Measurements from ENCODE around the gene EYS. TPM values are rescaled to one million over a fixed set of nuclear protein-coding genes. Genes with fewer than 3 reads are reported as not detected.

The EYS gene
- total and polyA plus RNA-seq, 9 of the 15 experiments (the other 6 are each of a cell fraction or from before 2014, with no cell fraction given) = 0.03 to 0.36 (median 0.10) TPM; not detected in 2

DNA sequence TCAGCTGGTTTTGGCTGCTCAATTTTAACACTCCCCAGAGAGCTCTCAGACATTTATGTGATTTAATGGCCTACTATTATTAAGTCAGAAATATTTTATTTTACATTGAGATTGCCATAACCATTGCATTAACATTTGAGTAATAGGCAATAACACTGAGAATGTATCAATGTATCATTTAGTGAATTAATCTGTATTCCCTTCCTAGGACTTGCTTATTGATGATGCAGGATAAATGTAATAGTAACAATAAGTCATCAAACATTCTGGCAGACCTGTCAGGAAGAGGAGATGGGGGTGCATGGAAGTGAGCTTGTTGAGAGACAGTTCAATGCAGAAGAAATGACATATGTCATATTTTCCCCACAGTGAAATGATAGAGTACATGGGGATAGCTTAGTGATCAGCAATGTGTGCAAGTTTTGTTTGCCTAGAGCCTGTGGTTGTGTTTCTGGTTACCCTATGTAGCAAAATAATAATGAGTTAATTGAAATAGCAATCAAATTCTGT, 458.9 kb downstream of the EYS start:
- Histone ChIP-seq H3K4me2 (ENCODE audit: insufficient read depth, low read length) (no peak overlapping the region), H3K9me3 (replicated peaks; ENCODE audit: control insufficient read depth, insufficient read depth, low read depth, low read length) (no peaks in the 10 kb centered on the region), H2AFZ (ENCODE audit: low read depth, low read length) (no peak overlapping the region), H3K4me1 (replicated peaks in 1 of 2; ENCODE audit: control insufficient read depth in 2 of 2, insufficient read depth in 2 of 2, low read length in 2 of 2) (no peaks in the 10 kb centered on the region), H3K36me3 (ENCODE audit: control insufficient read depth, insufficient read depth, low read length) (no peaks in the 10 kb centered on the region), H3K27me3 (ENCODE audit: control insufficient read depth in 2 of 2, insufficient read depth in 2 of 2, low read length in 2 of 2) (no peaks in the 10 kb centered on the region), H3K4me3 (no peak overlapping the region), H3K27ac (ENCODE audit: extremely low read depth, low read depth, low read length) (no peak overlapping the region), H3K9me1 (ENCODE audit: control insufficient read depth, insufficient read depth, low read length) (no peaks in the 10 kb centered on the region), H4K20me1 (replicated peaks; ENCODE audit: control insufficient read depth, insufficient read depth, low read length) (no peaks in the 10 kb centered on the region), H3K9ac (ENCODE audit: insufficient read depth in 1 of 2, low read depth in 2 of 2, low read length in 2 of 2) (no peak overlapping the region), H3K79me2 (ENCODE audit: control insufficient read depth, insufficient read depth, low read length) (no peaks in the 10 kb centered on the region)
- no TSS peak for BruUV-seq (replicated peaks)
- ChIA-PET CTCF (ENCODE audit: low intra/inter-chr PET ratio) (no interaction called here), POLR2A (no interaction called here)
- DNase-seq (ENCODE audit: extremely low read depth in 1 of 4, low spot score in 3 of 4) (no peak), FAIRE-seq (no peak), ATAC-seq (no peak)
- in situ Hi-C loops (cut with MboI) (no loop called here), intact Hi-C loops (cut with micrococcal nuclease) (no loop called here)
- TF ChIP-seq PATZ1 (CRISPR knock-in tag; IDR thresholded peaks at IDR 0.05; ENCODE audit: borderline replicate concordance) = no peak
- no peak for TF ChIP-seq ZEB2 (IDR thresholded peaks at IDR 0.05)
- no peak for TF ChIP-seq NR1H2 (CRISPR knock-in tag; IDR thresholded peaks at IDR 0.05)
- TF ChIP-seq CREBBP (IDR thresholded peaks at IDR 0.05; ENCODE audit: low read depth, low read length) = no peak
- TF ChIP-seq, protein P1, sequence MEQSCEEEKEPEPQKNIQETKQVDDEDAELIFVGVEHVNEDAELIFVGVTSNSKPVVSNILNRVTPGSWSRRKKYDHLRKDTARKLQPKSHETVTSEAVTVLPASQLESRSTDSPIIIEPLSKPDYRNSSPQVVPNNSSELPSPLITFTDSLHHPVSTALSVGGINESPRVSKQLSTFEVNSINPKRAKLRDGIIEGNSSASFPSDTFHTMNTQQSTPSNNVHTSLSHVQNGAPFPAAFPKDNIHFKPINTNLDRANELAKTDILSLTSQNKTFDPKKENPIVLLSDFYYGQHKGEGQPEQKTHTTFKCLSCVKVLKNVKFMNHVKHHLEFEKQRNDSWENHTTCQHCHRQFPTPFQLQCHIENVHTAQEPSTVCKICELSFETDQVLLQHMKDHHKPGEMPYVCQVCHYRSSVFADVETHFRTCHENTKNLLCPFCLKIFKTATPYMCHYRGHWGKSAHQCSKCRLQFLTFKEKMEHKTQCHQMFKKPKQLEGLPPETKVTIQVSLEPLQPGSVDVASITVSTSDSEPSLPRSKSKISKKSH (CRISPR knock-in tag; IDR thresholded peaks at IDR 0.05) = no peak
- no peak for TF ChIP-seq PTRF (tag; IDR thresholded peaks at IDR 0.05)
- TF ChIP-seq ZNF184 (CRISPR knock-in tag; IDR thresholded peaks at IDR 0.05) = no peak
- TF ChIP-seq CBX3 (IDR thresholded peaks at IDR 0.05; ENCODE audit: borderline replicate concordance in 1 of 2, low read length in 2 of 2) = no peak
- no peak for TF ChIP-seq GTF2A2 (tag; IDR thresholded peaks at IDR 0.05)
- no peak for TF ChIP-seq HMGN3 (IDR thresholded peaks at IDR 0.05; ENCODE audit: borderline replicate concordance, extremely low read depth, insufficient read length, low read depth, low read length)
- TF ChIP-seq, protein P2, sequence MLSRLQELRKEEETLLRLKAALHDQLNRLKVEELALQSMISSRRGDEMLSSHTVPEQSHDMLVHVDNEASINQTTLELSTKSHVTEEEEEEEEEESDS (CRISPR knock-in tag; IDR thresholded peaks at IDR 0.05) = no peak
- no peak for TF ChIP-seq NUFIP1 (IDR thresholded peaks at IDR 0.05; ENCODE audit: partially characterized antibody)
- TF ChIP-seq FOXK1 (CRISPR knock-in tag; IDR thresholded peaks at IDR 0.05; ENCODE audit: borderline replicate concordance) = no peak
- no peak for TF ChIP-seq HDAC2 (IDR thresholded peaks at IDR 0.05)
- TF ChIP-seq, protein P3, sequence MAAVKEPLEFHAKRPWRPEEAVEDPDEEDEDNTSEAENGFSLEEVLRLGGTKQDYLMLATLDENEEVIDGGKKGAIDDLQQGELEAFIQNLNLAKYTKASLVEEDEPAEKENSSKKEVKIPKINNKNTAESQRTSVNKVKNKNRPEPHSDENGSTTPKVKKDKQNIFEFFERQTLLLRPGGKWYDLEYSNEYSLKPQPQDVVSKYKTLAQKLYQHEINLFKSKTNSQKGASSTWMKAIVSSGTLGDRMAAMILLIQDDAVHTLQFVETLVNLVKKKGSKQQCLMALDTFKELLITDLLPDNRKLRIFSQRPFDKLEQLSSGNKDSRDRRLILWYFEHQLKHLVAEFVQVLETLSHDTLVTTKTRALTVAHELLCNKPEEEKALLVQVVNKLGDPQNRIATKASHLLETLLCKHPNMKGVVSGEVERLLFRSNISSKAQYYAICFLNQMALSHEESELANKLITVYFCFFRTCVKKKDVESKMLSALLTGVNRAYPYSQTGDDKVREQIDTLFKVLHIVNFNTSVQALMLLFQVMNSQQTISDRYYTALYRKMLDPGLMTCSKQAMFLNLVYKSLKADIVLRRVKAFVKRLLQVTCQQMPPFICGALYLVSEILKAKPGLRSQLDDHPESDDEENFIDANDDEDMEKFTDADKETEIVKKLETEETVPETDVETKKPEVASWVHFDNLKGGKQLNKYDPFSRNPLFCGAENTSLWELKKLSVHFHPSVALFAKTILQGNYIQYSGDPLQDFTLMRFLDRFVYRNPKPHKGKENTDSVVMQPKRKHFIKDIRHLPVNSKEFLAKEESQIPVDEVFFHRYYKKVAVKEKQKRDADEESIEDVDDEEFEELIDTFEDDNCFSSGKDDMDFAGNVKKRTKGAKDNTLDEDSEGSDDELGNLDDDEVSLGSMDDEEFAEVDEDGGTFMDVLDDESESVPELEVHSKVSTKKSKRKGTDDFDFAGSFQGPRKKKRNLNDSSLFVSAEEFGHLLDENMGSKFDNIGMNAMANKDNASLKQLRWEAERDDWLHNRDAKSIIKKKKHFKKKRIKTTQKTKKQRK (IDR thresholded peaks at IDR 0.05; ENCODE audit: borderline replicate concordance, low read depth, low read length) = no peak
- TF ChIP-seq HLTF (IDR thresholded peaks at IDR 0.05) = no peak
- no peak for TF ChIP-seq SAFB2 (IDR thresholded peaks at IDR 0.05; ENCODE audit: borderline replicate concordance, low read depth, low read length, severe bottlenecking)
- TF ChIP-seq ILF3 (IDR thresholded peaks at IDR 0.05; ENCODE audit: borderline replicate concordance) = no peak
